D721Med (cell line): ENCODE results near the gene LRRIQ4.

Source experiments
- DNase-seq: peaks from one replicate; pipeline ENCODE4 v3.0.0; 2011; ENCODE audit warnings: low spot score; ENCODE audit not compliant: insufficient read length
- FAIRE-seq: peaks from 2 replicates; lab custom pipeline; 2011; peaks lifted over from hg19 to GRCh38; lab: Jason Lieb, UNC
- CTCF ChIP-seq: IDR thresholded peaks from 2 replicates; pipeline ENCODE4 v1.5.1; 2012; ENCODE audit warnings: mild to moderate bottlenecking, control low read depth; ENCODE audit not compliant: insufficient read depth; ENCODE audit errors: missing control alignments

Gene LRRIQ4

GRCh38 chr3:169822540-169822939 is 9.9 kb downstream of the LRRIQ4 start:
- FAIRE-seq (no peak), DNase-seq (no peak)
- no peak for TF ChIP-seq CTCF

- FAIRE-seq (no peak), DNase-seq (no peak)
- TF ChIP-seq CTCF, result no peak
Observed at GRCh38 chr3:169822983-169823382, 10.3 kb downstream of the LRRIQ4 start.

- no peak for FAIRE-seq
- no peak for TF ChIP-seq CTCF
- DNase-seq, result no peak
Observed at GRCh38 chr3:169825316-169825715, 12.6 kb downstream of the LRRIQ4 start.

- no peak for FAIRE-seq
Observed at GRCh38 chr3:169827712-169828111, 15.0 kb downstream of the LRRIQ4 start.

GRCh38 chr3:169835533-169835932 is 22.9 kb downstream of the LRRIQ4 start:
- DNase-seq (no peak), FAIRE-seq (no peak)
- no peak for TF ChIP-seq CTCF

More at GRCh38 chr3:169827712-169828111, 15.0 kb downstream of the LRRIQ4 start:
- TF ChIP-seq CTCF, result no peak
- DNase-seq, result no peak

- no peak for FAIRE-seq
- no peak for DNase-seq
- TF ChIP-seq CTCF, result no peak
Observed at GRCh38 chr3:169836078-169836941, 23.6 kb downstream of the LRRIQ4 start.

- no peak for FAIRE-seq
- no peak for TF ChIP-seq CTCF
Observed at GRCh38 chr3:169836942-169837275, 24.2 kb downstream of the LRRIQ4 start.

More at GRCh38 chr3:169836942-169837275, 24.2 kb downstream of the LRRIQ4 start:
- no peak for DNase-seq
